Measurements from ENCODE around the gene EPB41L5.

The EPB41L5 gene

GRCh38 chr2:120223034-120223912, 210.4 kb downstream of the EPB41L5 start, which contains the start of gene TMEM185B:
Gene TMEM185B, minus strand, starts transcription at chr2:120223400. Its CDS starts 424 bp downstream, at chr2:120222976.
- H3K36me3 Mint-ChIP-seq (ENCODE audit: insufficient read depth) = peaks cover 8% of the 10 kb centered on the region
- peak; percentile 93 for ATAC-seq (replicated peaks; ENCODE audit: extremely low read depth, poor library complexity, severe bottlenecking)

GRCh38 chr2:120224256-120224655, 211.4 kb downstream of the EPB41L5 start:
- Mint-ChIP-seq H3K4me3 (peak overlapping the region; percentile 80), H3K27me3 (no peaks in the 10 kb centered on the region), H3K4me1 (peaks cover 55% of the 10 kb centered on the region), H3K9me3 (no peaks in the 10 kb centered on the region), H3K36me3 (ENCODE audit: insufficient read depth) (peaks cover 9% of the 10 kb centered on the region), H3K27ac (ENCODE audit: low read depth) (no peak overlapping the region)
- ATAC-seq (replicated peaks; ENCODE audit: extremely low read depth, poor library complexity, severe bottlenecking) (no peak), DNase-seq (ENCODE audit: low spot score in 2 of 2) (no peak)

More at GRCh38 chr2:120223034-120223912, 210.4 kb downstream of the EPB41L5 start, which contains the start of gene TMEM185B:
- peak within 1 kb of the TSS; percentile 92 for H3K27ac Mint-ChIP-seq (ENCODE audit: low read depth)
- no peaks in the 10 kb centered on the region for H3K27me3 Mint-ChIP-seq
- no peaks in the 10 kb centered on the region for H3K9me3 Mint-ChIP-seq
- H3K4me1 Mint-ChIP-seq = peaks cover 46% of the 10 kb centered on the region
- H3K4me3 Mint-ChIP-seq = peak within 1 kb of the TSS; percentile 80
- peak; percentile 81 to 85 for DNase-seq (ENCODE audit: low spot score in 2 of 2)

- Mint-ChIP-seq H3K4me1 (peaks cover 60% of the 10 kb centered on the region), H3K27me3 (no peaks in the 10 kb centered on the region), H3K36me3 (ENCODE audit: insufficient read depth) (peaks cover 9% of the 10 kb centered on the region), H3K27ac (ENCODE audit: low read depth) (no peak overlapping the region), H3K9me3 (no peaks in the 10 kb centered on the region), H3K4me3 (peak overlapping the region; percentile 80)
- DNase-seq (ENCODE audit: low spot score in 2 of 2) = no peak
- no peak for ATAC-seq (replicated peaks; ENCODE audit: extremely low read depth, poor library complexity, severe bottlenecking)
Observed at GRCh38 chr2:120224735-120225548, 212.1 kb downstream of the EPB41L5 start.

GRCh38 chr2:120225549-120226065, 212.7 kb downstream of the EPB41L5 start:
- Mint-ChIP-seq H3K9me3 (no peaks in the 10 kb centered on the region), H3K36me3 (ENCODE audit: insufficient read depth) (peaks cover 11% of the 10 kb centered on the region), H3K4me3 (no peak overlapping the region), H3K27ac (ENCODE audit: low read depth) (no peak overlapping the region), H3K4me1 (peaks cover 59% of the 10 kb centered on the region), H3K27me3 (no peaks in the 10 kb centered on the region)
- ATAC-seq (replicated peaks; ENCODE audit: extremely low read depth, poor library complexity, severe bottlenecking) = no peak
- no peak for DNase-seq (ENCODE audit: low spot score in 2 of 2)

- H3K36me3 Mint-ChIP-seq (ENCODE audit: insufficient read depth) = peaks cover 11% of the 10 kb centered on the region
- no peak overlapping the region for H3K27ac Mint-ChIP-seq (ENCODE audit: low read depth)
Observed at GRCh38 chr2:120226316-120226715, 213.4 kb downstream of the EPB41L5 start.

GRCh38 chr2:120227111-120227991, 214.5 kb downstream of the EPB41L5 start:
- no peak overlapping the region for H3K4me3 Mint-ChIP-seq
- H3K27me3 Mint-ChIP-seq = no peaks in the 10 kb centered on the region
- ATAC-seq (replicated peaks; ENCODE audit: extremely low read depth, poor library complexity, severe bottlenecking) (no peak), DNase-seq (ENCODE audit: low spot score in 2 of 2) (no peak)
- H3K9me3 Mint-ChIP-seq = no peaks in the 10 kb centered on the region
- peaks cover 52% of the 10 kb centered on the region for H3K4me1 Mint-ChIP-seq
- H3K36me3 Mint-ChIP-seq (ENCODE audit: insufficient read depth) = peaks cover 9% of the 10 kb centered on the region
- H3K27ac Mint-ChIP-seq (ENCODE audit: low read depth) = no peak overlapping the region

More at GRCh38 chr2:120226316-120226715, 213.4 kb downstream of the EPB41L5 start:
- Mint-ChIP-seq H3K27me3 (no peaks in the 10 kb centered on the region), H3K9me3 (no peaks in the 10 kb centered on the region), H3K4me1 (peaks cover 58% of the 10 kb centered on the region), H3K4me3 (no peak overlapping the region)
- DNase-seq (ENCODE audit: low spot score in 2 of 2) (no peak), ATAC-seq (replicated peaks; ENCODE audit: extremely low read depth, poor library complexity, severe bottlenecking) (no peak)

GRCh38 chr2:120228503-120228902, 215.6 kb downstream of the EPB41L5 start:
- H3K27me3 Mint-ChIP-seq = no peaks in the 10 kb centered on the region
- no peak overlapping the region for H3K4me3 Mint-ChIP-seq
- no peak overlapping the region for H3K27ac Mint-ChIP-seq (ENCODE audit: low read depth)
- DNase-seq (ENCODE audit: low spot score in 2 of 2) = no peak
- peaks cover 10% of the 10 kb centered on the region for H3K36me3 Mint-ChIP-seq (ENCODE audit: insufficient read depth)
- H3K9me3 Mint-ChIP-seq = no peaks in the 10 kb centered on the region
- H3K4me1 Mint-ChIP-seq = peaks cover 59% of the 10 kb centered on the region
- no peak for ATAC-seq (replicated peaks; ENCODE audit: extremely low read depth, poor library complexity, severe bottlenecking)

Measured in central memory CD8-positive, alpha-beta T cell (primary cell).